IMR-90 (cell line): Measurements from ENCODE around the gene LRP1B. TPM values are rescaled to one million over a fixed set of nuclear protein-coding genes. Genes with fewer than 3 reads are reported as not detected.
A peak's percentile ranks its signal among the peaks of the same experiment; 100 is the strongest.

Source experiments
- ATAC-seq: fragments of 200-7000 bp; cut with Tn5 transposase; 2 replicates; pipeline ENCODE4 v1.9.1; 2020; ENCODE audit warnings: low read depth, mild to moderate bottlenecking, moderate library complexity
- BruUV-seq: library from RNA; stranded (reverse); fragments of 400-500 nt; replicated peaks from 2 replicates; lab custom pipeline; 2021; lab: Mats Ljungman, UMichigan
- CTCF ChIA-PET: fragments of 300-600 bp; formaldehyde crosslinking; extraction: SDS; loops from one replicate; lab custom pipeline; 2021; ENCODE audit warnings: antibody characterized with exemption; lab: Yijun Ruan, JAX
- POLR2A ChIA-PET: fragments of 300-600 bp; sonication (Branson Sonifier 250); formaldehyde crosslinking; loops from one replicate; lab custom pipeline; 2022; ENCODE audit warnings: antibody characterized with exemption; ENCODE audit not compliant: unreplicated experiment; lab: Charles Lee
- DNase-seq: peaks from one replicate; pipeline ENCODE4 v3.0.0; 2013
- H2AFZ ChIP-seq: replicated peaks from 2 replicates; pipeline ENCODE3; 2013; ENCODE audit warnings: low read length, mild to moderate bottlenecking; ENCODE audit not compliant: poor library complexity
- H2AK5ac ChIP-seq: 2 replicates; pipeline ENCODE4 v1.6.1; 2013; ENCODE audit warnings: low read depth, low read length, inconsistent platforms
- H2AK9ac ChIP-seq: replicated peaks from 2 replicates; pipeline ENCODE3; 2013; ENCODE audit warnings: mild to moderate bottlenecking, low read depth, low read length, moderate library complexity; ENCODE audit not compliant: poor library complexity
- H2BK120ac ChIP-seq: 2 replicates; pipeline ENCODE4 v1.6.1; 2013; ENCODE audit warnings: low read depth, low read length, inconsistent platforms
- H2BK15ac ChIP-seq: 3 replicates; pipeline ENCODE4 v1.6.1; 2013; ENCODE audit warnings: low read depth, low read length, inconsistent platforms
- H2BK20ac ChIP-seq: 2 replicates; pipeline ENCODE4 v1.6.1; 2013; ENCODE audit warnings: low read depth, mild to moderate bottlenecking, inconsistent platforms, low read length, moderate library complexity
- H2BK5ac ChIP-seq: 2 replicates; pipeline ENCODE4 v1.6.1; 2013; ENCODE audit warnings: mild to moderate bottlenecking, low read depth, low read length, inconsistent platforms; ENCODE audit not compliant: poor library complexity, severe bottlenecking
- H3K14ac ChIP-seq: replicated peaks from 2 replicates; pipeline ENCODE4 v1.6.1; 2013; ENCODE audit warnings: low read depth, low read length, inconsistent platforms
- H3K18ac ChIP-seq: 2 replicates; pipeline ENCODE4 v1.6.1; 2013; ENCODE audit warnings: low read depth, low read length, control low read depth
- H3K23ac ChIP-seq: 2 replicates; pipeline ENCODE4 v1.6.1; 2013; ENCODE audit warnings: low read depth, low read length, inconsistent platforms
- H3K27ac ChIP-seq: 2 replicates; pipeline ENCODE4 v1.5.1; 2013; ENCODE audit warnings: mild to moderate bottlenecking, control low read depth, low read length; ENCODE audit not compliant: insufficient read depth
- H3K27me3 ChIP-seq: 2 replicates; pipeline ENCODE4 v1.6.1; 2013; ENCODE audit warnings: low read length; ENCODE audit not compliant: control insufficient read depth, insufficient read depth
- H3K36me3 ChIP-seq: 2 replicates; pipeline ENCODE4 v1.6.1; 2013; ENCODE audit warnings: low read length, mixed read lengths; ENCODE audit not compliant: control insufficient read depth, insufficient read depth
- H3K4ac ChIP-seq: 2 replicates; pipeline ENCODE4 v1.6.1; 2013; ENCODE audit warnings: low read depth, low read length, inconsistent platforms
- H3K4me1 ChIP-seq: 2 replicates; pipeline ENCODE4 v1.6.1; 2013; ENCODE audit warnings: low read length, mixed read lengths; ENCODE audit not compliant: control insufficient read depth, insufficient read depth
- H3K4me2 ChIP-seq: 2 replicates; pipeline ENCODE4 v1.6.1; 2013; ENCODE audit warnings: low read depth, mild to moderate bottlenecking, control low read depth, low read length, moderate library complexity
- H3K4me3 ChIP-seq: 2 replicates; pipeline ENCODE4 v1.5.1; 2013; ENCODE audit warnings: low read depth, mild to moderate bottlenecking, control low read depth, low read length, moderate library complexity; ENCODE audit not compliant: insufficient read depth
- H3K56ac ChIP-seq: 2 replicates; pipeline ENCODE4 v1.6.1; 2013; ENCODE audit warnings: low read length, inconsistent platforms; ENCODE audit not compliant: insufficient read depth; ENCODE audit errors: extremely low read depth
- H3K79me1 ChIP-seq, 2 experiments: 2 replicates each; pipeline ENCODE4 v1.6.1; 2013; ENCODE audit warnings: low read length in 2 of 2, inconsistent platforms in 1 of 2, low read depth in 1 of 2
- H3K9ac ChIP-seq: 2 replicates; pipeline ENCODE4 v1.6.1; 2013; ENCODE audit warnings: low read depth, low read length, control low read depth
- H3K9me1 ChIP-seq: 2 replicates; pipeline ENCODE4 v1.6.1; 2013; ENCODE audit warnings: low read length, inconsistent platforms; ENCODE audit not compliant: insufficient read depth
- H3K9me3 ChIP-seq: 2 replicates; pipeline ENCODE4 v1.6.1; 2013; ENCODE audit warnings: low read length; ENCODE audit not compliant: control insufficient read depth, insufficient read depth
- H4K20me1 ChIP-seq: 2 replicates; pipeline ENCODE4 v1.6.1; 2013; ENCODE audit warnings: low read length, inconsistent platforms; ENCODE audit not compliant: insufficient read depth
- H4K5ac ChIP-seq: 2 replicates; pipeline ENCODE4 v1.6.1; 2013; ENCODE audit warnings: mild to moderate bottlenecking, low read depth, low read length, control low read depth
- H4K8ac ChIP-seq, 2 experiments: 2 replicates each; pipeline ENCODE4 v1.6.1; 2013; ENCODE audit warnings: low read depth in 2 of 2, low read length in 2 of 2, control low read depth in 1 of 2, inconsistent platforms in 1 of 2
- H4K91ac ChIP-seq: 2 replicates; pipeline ENCODE4 v1.6.1; 2013; ENCODE audit warnings: low read depth, low read length, inconsistent platforms; ENCODE audit not compliant: insufficient read depth
- CEBPB ChIP-seq: IDR thresholded peaks from 2 replicates; pipeline ENCODE4 v1.6.1; 2012; ENCODE audit warnings: low read depth, low read length, improper control_type of control experiment
- CHD1 ChIP-seq: IDR thresholded peaks from 2 replicates; pipeline ENCODE4 v1.6.1; 2012; ENCODE audit warnings: low read depth, low read length, improper control_type of control experiment
- FOS ChIP-seq: fragments of 150-350 bp; IDR thresholded peaks from 2 replicates; pipeline ENCODE4 v1.6.1; 2016; ENCODE audit warnings: low read depth, low read length
- MAFK ChIP-seq: IDR thresholded peaks from 2 replicates; pipeline ENCODE4 v1.6.1; 2012; ENCODE audit warnings: low read depth, low read length, improper control_type of control experiment
- MAZ ChIP-seq: IDR thresholded peaks from 2 replicates; pipeline ENCODE4 v1.6.1; 2012; ENCODE audit warnings: low read depth, mild to moderate bottlenecking, low read length, improper control_type of control experiment, moderate library complexity, borderline replicate concordance
- MXI1 ChIP-seq: IDR thresholded peaks from 2 replicates; pipeline ENCODE4 v1.6.1; 2012; ENCODE audit warnings: low read depth, mild to moderate bottlenecking, low read length, moderate library complexity, borderline replicate concordance
- NFE2L2 ChIP-seq: fragments of 150-350 bp; IDR thresholded peaks from 2 replicates; pipeline ENCODE4 v1.6.1; 2016; ENCODE audit warnings: low read depth, mild to moderate bottlenecking, low read length
- POLR2A ChIP-seq: IDR thresholded peaks from 2 replicates; pipeline ENCODE4 v1.6.1; 2012; ENCODE audit warnings: mild to moderate bottlenecking, low read depth, low read length
- RAD21 ChIP-seq: IDR thresholded peaks from 2 replicates; pipeline ENCODE4 v1.6.1; 2012; ENCODE audit warnings: low read length, improper control_type of control experiment
- RCOR1 ChIP-seq: IDR thresholded peaks from 2 replicates; pipeline ENCODE4 v1.6.1; 2012; ENCODE audit warnings: mild to moderate bottlenecking, low read length, improper control_type of control experiment; ENCODE audit not compliant: insufficient replicate concordance
- RFX5 ChIP-seq: IDR thresholded peaks from 2 replicates; pipeline ENCODE4 v1.8.0; 2012; ENCODE audit warnings: low read depth, mild to moderate bottlenecking, low read length, moderate library complexity
- SMC3 ChIP-seq: fragments of 150-350 bp; IDR thresholded peaks from 2 replicates; pipeline ENCODE4 v1.6.1; 2016; ENCODE audit warnings: low read depth, mild to moderate bottlenecking, antibody characterized with exemption, low read length, moderate library complexity
- WGBS, 2 experiments: methylation state at CpG; one replicate each; pipeline versions ENCODE4 v1.1.5 to v1.1.7; 2013; ENCODE audit warnings: missing lambda C conversion rate in 2 of 2; ENCODE audit not compliant: insufficient read length in 1 of 2; ENCODE audit errors: extremely low coverage in 2 of 2; 5-methylcytosine and 5-hydroxymethylcytosine counted together
- dilution Hi-C: fragments of 300-500 bp; cut with HindIII; formaldehyde crosslinking; loops from one replicate; pipeline ENCODE4 v1.14.3; 2018; ENCODE audit warnings: low sequenced_read_pairs; ENCODE audit not compliant: unreplicated experiment
- in situ Hi-C: fragments of 300-500 bp; cut with MboI; formaldehyde crosslinking; loops from 3 replicates; pipeline ENCODE4 v1.14.3; 2019; ENCODE audit warnings: low sequenced_read_pairs, inconsistent platforms, mixed read lengths
- intact Hi-C: fragments of 100-400 bp; cut with micrococcal nuclease; formaldehyde crosslinking; loops from 2 replicates; pipeline ENCODE4 v1.10.0; 2022
- polyA plus RNA-seq, 3 experiments: library from polyadenylated mRNA; depleted of rRNA; stranded (reverse); fragments of >200 nt; gene quantifications; 2 replicates each; pipeline ENCODE4 v1.2.3, GENCODE V29; 2012; ENCODE audit warnings: low replicate concordance in 1 of 3
- total RNA-seq: library from RNA; depleted of rRNA; stranded (reverse); fragments of >200 nt; gene quantifications from 2 replicates; pipeline ENCODE4 v1.2.3, GENCODE V29; 2012
- TF ChIP-seq, protein P1 (sequence below): conservative IDR thresholded peaks from 2 replicates; pipeline ENCODE4 v1.5.1; 2012; ENCODE audit warnings: mild to moderate bottlenecking, low read depth, low read length, improper control_type of control experiment
- TF ChIP-seq, protein P2 (sequence below): fragments of 150-350 bp; IDR thresholded peaks from 2 replicates; pipeline ENCODE4 v1.6.1; 2016; ENCODE audit warnings: low read depth, mild to moderate bottlenecking, low read length, moderate library complexity, borderline replicate concordance
- TF ChIP-seq, protein P3 (sequence below): fragments of 150-350 bp; IDR thresholded peaks from 2 replicates; pipeline ENCODE4 v1.6.1; 2017; ENCODE audit warnings: mild to moderate bottlenecking, antibody characterized with exemption, low read length, low read depth

LRP1B gene
- total and polyA plus RNA-seq, 2 of the 4 experiments (the other 2 are of a cell fraction), result under 0.01 to 0.02 TPM

DNA sequence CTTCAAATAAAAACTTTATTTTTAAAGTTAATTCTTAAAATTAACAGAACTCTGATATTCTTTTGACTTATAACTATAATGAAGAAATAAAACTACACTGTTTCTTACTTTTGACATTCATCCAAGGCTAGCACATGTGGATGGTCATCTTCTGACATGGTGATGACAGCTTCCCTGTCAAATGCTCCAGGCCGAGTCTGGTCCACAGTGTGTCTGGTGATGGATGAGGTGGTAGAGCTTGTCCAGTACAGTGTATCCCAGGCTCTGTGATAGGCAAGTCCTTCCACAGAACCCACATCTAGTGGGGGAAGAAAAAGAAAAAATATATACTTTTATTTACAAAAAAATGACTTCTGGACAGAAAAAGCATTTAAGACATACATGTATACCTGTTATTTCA lies 1529.5 kb downstream of the LRP1B start:
- no peak overlapping the region for H2BK15ac ChIP-seq
- no peak overlapping the region for H3K18ac ChIP-seq
- ChIA-PET POLR2A (no interaction called here), CTCF (interaction anchor here (0.5 to 1.3 kb wide), 2 partner anchors 20 to 271 kb away, joined by 4 read pairs; no protein-coding TSS in a partner anchor)
- no peak overlapping the region for H3K4ac ChIP-seq
- H3K14ac ChIP-seq, result no peak overlapping the region
- H4K5ac ChIP-seq, result no peak overlapping the region
- DNase-seq, result no peak
- no peak overlapping the region for H3K27ac ChIP-seq
- intact Hi-C loops (no loop called here), in situ Hi-C loops (no loop called here), dilution Hi-C loops (no loop called here)
- H2BK120ac ChIP-seq, result no peak overlapping the region
- no peak overlapping the region for H3K4me3 ChIP-seq
- no peak overlapping the region for H2BK20ac ChIP-seq
- BruUV-seq, result no TSS peak
- no peaks in the 10 kb centered on the region for H4K20me1 ChIP-seq
- no peaks in the 10 kb centered on the region for H3K4me1 ChIP-seq
- no peaks in the 10 kb centered on the region for H3K36me3 ChIP-seq
- H3K9ac ChIP-seq, result no peak overlapping the region
- ATAC-seq, result no peak
- no peak overlapping the region for H4K91ac ChIP-seq
- H3K9me3 ChIP-seq, result no peaks in the 10 kb centered on the region
- H3K4me2 ChIP-seq, result no peak overlapping the region
- H3K9me1 ChIP-seq, result no peaks in the 10 kb centered on the region
- no peaks in the 10 kb centered on the region for H3K27me3 ChIP-seq
- no peak overlapping the region for H3K23ac ChIP-seq
- H3K79me1 ChIP-seq, result no peaks in the 10 kb centered on the region
- no peak overlapping the region for H2BK5ac ChIP-seq
- peak overlapping the region; percentile 18 for H2AFZ ChIP-seq
- H3K56ac ChIP-seq, result no peak overlapping the region
- H2AK9ac ChIP-seq, result no peak overlapping the region
- no peak overlapping the region for H4K8ac ChIP-seq
- WGBS, 2 experiments, result no CpG with 5 or more reads among the region's 1 CpG
- no peak overlapping the region for H2AK5ac ChIP-seq
- TF ChIP-seq, protein P1, sequence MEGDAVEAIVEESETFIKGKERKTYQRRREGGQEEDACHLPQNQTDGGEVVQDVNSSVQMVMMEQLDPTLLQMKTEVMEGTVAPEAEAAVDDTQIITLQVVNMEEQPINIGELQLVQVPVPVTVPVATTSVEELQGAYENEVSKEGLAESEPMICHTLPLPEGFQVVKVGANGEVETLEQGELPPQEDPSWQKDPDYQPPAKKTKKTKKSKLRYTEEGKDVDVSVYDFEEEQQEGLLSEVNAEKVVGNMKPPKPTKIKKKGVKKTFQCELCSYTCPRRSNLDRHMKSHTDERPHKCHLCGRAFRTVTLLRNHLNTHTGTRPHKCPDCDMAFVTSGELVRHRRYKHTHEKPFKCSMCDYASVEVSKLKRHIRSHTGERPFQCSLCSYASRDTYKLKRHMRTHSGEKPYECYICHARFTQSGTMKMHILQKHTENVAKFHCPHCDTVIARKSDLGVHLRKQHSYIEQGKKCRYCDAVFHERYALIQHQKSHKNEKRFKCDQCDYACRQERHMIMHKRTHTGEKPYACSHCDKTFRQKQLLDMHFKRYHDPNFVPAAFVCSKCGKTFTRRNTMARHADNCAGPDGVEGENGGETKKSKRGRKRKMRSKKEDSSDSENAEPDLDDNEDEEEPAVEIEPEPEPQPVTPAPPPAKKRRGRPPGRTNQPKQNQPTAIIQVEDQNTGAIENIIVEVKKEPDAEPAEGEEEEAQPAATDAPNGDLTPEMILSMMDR, result no peak
- TF ChIP-seq NFE2L2, result no peak
- no peak for TF ChIP-seq POLR2A
- no peak for TF ChIP-seq CEBPB
- no peak for TF ChIP-seq FOS
- no peak for TF ChIP-seq RCOR1
- TF ChIP-seq, protein P2, sequence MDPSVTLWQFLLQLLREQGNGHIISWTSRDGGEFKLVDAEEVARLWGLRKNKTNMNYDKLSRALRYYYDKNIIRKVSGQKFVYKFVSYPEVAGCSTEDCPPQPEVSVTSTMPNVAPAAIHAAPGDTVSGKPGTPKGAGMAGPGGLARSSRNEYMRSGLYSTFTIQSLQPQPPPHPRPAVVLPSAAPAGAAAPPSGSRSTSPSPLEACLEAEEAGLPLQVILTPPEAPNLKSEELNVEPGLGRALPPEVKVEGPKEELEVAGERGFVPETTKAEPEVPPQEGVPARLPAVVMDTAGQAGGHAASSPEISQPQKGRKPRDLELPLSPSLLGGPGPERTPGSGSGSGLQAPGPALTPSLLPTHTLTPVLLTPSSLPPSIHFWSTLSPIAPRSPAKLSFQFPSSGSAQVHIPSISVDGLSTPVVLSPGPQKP, result no peak
- TF ChIP-seq RAD21, result no peak
- TF ChIP-seq SMC3, result no peak
- TF ChIP-seq MAZ, result no peak
- no peak for TF ChIP-seq CHD1
- no peak for TF ChIP-seq RFX5
- no peak for TF ChIP-seq MAFK
- no peak for TF ChIP-seq MXI1
- TF ChIP-seq, protein P3, sequence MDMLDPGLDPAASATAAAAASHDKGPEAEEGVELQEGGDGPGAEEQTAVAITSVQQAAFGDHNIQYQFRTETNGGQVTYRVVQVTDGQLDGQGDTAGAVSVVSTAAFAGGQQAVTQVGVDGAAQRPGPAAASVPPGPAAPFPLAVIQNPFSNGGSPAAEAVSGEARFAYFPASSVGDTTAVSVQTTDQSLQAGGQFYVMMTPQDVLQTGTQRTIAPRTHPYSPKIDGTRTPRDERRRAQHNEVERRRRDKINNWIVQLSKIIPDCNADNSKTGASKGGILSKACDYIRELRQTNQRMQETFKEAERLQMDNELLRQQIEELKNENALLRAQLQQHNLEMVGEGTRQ, result no peak
